Renal cortical epithelial cell (primary cell): ENCODE results near the gene RPL18A. TPM values are rescaled to one million over a fixed set of nuclear protein-coding genes. Genes with fewer than 3 reads are reported as not detected.

Experiments
- DNase-seq: peaks from one replicate; pipeline ENCODE4 v3.0.0-alpha.2; 2011; ENCODE audit warnings: low read depth
- total RNA-seq: library from RNA; depleted of rRNA; stranded (reverse); fragments of >200 nt; gene quantifications from 2 replicates; pipeline ENCODE4 v1.2.3, GENCODE V29; 2014

Gene RPL18A
- total RNA-seq, 1 donor from 2014 or later = 517 TPM

DNA sequence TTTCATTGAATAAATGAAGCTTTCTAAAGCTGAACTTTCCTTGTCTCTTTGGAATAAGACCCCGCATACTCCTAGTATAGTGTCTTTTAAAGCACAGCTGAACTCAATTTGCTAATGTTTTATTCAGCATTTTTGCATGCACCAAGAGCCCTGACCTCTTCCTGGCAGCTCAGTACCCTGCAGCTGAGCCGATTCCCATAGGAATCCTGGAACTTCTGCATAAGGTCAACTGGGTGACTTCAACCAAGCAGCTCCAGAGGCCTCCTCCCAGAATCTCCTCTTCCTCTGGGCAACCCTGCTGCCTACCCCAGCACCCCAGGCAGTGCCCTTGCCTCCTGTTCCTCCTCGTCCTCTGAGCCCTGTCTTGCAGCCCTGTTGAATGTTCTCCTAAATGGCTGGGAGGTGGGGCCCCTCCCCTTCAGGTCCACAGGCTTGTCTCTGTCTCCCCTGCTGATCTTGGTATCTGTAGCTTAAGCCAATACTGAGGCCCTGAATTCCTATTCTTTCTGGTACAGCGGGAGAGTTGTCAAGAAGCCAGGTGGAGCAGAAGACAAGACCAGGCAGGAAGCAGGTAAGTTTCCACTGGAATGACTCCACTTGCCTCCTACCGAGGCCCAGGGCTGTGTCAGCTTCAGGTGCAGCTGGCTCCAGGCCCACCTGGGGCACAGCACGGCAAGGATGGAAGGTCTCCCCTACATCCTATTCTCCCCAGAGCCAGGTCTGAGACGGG is 49.5 kb downstream of the RPL18A start:
- DNase-seq = no peak

DNA sequence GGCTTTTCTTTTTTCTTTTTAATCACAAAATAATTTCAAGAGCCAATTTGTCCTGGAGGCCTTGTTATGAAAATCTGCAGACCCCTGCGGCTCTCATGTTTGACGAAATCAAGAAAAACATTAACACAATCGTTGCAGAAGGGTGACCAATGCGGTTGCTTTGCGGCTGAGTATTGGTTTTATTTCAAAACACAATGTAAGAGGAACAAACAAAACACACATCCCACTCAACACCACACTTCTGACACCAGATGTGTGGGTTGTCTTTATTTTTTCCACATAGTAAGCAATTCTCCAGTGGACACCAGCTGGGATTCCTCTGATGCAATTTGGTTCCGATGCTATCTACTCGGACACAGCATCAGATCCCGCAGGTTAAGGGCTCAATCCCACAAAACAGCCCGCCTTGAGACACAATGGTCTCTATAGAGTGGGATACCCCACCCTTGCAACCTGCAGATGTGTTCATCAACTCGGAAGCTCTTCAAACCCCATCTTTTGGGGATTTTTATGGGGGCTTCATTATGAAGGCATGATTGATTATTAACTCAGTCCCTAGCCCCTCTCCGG is 51.2 kb downstream of the RPL18A start:
- DNase-seq = no peak

Other genes starting within 250 kb of the RPL18A start
- 0.05 TPM in 1 of 2 replicates, not detected in the other for gene UNC13A, start 171.6 kb upstream of the RPL18A start, total RNA-seq
- 18.1 and 43.3 TPM in 2 replicates for gene MAP1S, start 140.4 kb upstream of the RPL18A start, total RNA-seq
- gene FCHO1, start 108.4 kb upstream of the RPL18A start, total RNA-seq = 0.80 and 3.3 TPM in 2 replicates
- 0.80 and 6.8 TPM in 2 replicates for gene B3GNT3, start 64.8 kb upstream of the RPL18A start, total RNA-seq
- not detected in 2 replicates for gene INSL3, start 38.4 kb upstream of the RPL18A start, total RNA-seq
- 2.3 and 3.7 TPM in 2 replicates for gene JAK3, start 11.9 kb upstream of the RPL18A start, total RNA-seq
- not detected in 2 replicates for gene SLC5A5, start 12.0 kb downstream of the RPL18A start, total RNA-seq
- gene CCDC124, start 73.1 kb downstream of the RPL18A start, total RNA-seq = 25.0 and 55.6 TPM in 2 replicates
- 0.30 TPM in 1 of 2 replicates, not detected in the other for gene KCNN1, start 107.2 kb downstream of the RPL18A start, total RNA-seq
- 14.9 and 18.6 TPM in 2 replicates for gene ARRDC2, start 148.3 kb downstream of the RPL18A start, total RNA-seq
- not detected in 2 replicates for gene IL12RB1, start 227.0 kb downstream of the RPL18A start, total RNA-seq
- 0.35 and 5.7 TPM in 2 replicates for gene MAST3, start 237.9 kb downstream of the RPL18A start, total RNA-seq